NCI-H526 (cell line): ENCODE results near the gene ATXN2.
"Not testable (repeated sequence)": the region's sequence is repeated elsewhere in the genome, so short reads cannot be mapped to it uniquely, and the experiment has no call there.

ENCODE experiments used
- DNase-seq, 2 experiments: peaks; one replicate each; lab custom pipeline; 2025; lab: John Stamatoyannopoulos, UW

The ATXN2 gene

DNA sequence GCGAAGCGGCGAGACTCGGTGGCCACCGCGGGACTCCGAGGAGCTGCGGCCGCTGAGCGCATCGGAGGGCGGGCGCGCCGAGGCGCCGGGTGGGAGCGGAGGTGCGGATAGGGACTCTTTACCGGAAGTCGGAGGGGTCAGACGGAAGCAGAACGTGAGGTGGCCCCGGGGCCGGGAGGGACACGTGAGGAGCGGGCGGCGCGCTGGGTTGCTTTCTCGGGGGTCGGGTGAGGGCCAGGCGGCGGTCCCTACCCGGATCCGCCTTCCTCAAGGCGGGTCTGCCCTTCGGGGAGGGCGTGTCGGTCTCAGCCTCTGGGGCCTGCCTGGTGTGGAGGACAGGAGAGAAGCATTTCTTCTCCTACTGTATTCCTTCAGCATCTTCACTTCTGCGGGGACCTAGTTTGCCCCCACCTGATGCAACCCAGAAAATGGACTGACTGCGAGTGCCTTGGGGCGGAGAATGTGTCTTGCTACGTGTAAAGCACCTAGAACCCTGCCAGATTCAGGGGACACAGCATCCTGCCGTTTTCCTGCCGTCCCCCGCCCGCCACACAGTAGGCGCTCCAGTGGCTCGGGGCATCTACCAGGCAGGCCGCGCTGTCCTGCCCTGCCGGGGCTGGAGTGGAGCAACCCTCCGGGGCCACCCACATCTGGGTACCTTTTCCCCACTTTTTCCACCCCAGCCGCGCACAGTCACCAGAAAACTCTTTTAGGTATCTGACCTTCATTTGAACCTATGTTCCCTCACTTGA is 514 bp upstream of the ATXN2 start:
- peak; percentile 72 to 94 for DNase-seq

DNA sequence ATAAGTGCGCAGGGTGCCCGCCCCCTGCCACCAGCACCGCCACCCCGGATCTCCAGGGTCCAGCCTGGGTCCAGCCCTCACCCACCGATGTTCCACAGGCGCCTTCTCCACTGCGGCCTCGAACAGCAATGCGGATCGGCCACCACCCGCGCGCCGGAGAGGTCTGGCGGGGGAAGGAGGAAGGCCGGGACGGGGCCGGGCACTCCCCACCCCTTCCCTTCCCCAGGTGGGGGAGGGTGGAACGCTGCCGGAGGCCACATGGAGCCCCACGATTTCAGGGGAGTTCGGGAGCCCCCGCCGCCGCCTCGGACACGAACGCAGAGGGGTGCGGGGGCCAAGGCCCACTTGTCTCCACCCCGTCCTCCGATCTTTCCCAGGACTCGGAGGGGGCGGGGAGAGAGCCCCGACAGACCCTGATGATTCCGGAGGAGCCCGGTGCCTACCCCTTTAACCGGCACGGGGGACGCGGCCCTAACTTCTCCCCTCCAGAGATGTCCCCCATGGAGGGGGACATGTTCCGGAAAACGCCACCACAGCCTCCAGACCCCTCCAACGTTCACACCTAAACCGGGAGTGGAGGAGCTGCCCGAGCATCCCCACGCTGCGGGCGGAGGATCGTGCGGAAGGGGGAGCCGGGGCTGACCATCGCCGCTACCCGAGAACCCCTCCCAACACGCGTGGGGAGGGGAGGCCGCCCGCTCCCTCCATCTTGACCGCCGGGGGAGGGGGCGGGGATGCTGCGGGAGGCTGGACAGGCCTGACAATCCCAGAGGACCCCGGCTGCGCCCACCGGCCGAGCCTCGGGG is 1.1 kb downstream of the ATXN2 start:
- peak; percentile 32 to 70 for DNase-seq

DNA sequence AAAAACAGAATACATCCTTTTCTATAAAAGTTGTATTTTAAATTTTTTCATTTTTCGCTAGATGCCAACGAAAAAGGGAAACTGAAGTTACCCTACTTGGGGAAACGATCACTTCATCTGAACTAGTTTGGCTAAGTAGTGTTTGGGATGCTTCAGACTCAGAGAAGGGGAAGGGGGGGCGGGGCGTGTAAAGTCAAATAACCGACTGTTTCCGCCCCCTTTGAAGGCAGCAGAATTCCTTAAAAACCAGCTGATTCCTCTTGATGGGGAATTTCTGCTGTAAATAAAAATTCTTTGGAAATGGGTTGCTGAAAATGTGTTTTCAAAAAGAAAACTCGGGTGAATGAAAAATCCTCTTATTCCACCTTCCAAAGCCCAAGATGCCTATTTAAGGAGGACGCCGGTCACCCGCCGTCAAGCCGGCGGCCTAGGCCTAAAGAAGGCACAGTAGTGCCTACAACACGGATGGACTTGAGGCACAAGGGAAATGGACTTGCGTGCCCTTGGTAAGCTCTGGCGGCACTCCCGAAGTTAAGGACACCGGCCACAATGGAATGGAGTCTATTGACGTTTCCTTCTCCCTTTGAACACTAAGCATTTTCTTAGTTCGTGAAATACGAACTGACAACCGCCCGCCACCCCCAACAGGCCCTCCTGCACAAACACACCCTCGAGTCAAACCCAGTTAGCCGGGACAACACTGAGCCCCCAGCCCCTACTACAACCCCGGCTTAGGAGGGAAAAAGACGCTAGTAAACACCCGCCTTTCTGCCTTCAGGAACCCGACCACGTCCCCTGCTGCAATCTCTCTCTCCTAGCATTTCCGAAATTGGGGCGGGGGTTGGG is 1.9 kb downstream of the ATXN2 start:
- peak; percentile 66 to 80 for DNase-seq

DNA sequence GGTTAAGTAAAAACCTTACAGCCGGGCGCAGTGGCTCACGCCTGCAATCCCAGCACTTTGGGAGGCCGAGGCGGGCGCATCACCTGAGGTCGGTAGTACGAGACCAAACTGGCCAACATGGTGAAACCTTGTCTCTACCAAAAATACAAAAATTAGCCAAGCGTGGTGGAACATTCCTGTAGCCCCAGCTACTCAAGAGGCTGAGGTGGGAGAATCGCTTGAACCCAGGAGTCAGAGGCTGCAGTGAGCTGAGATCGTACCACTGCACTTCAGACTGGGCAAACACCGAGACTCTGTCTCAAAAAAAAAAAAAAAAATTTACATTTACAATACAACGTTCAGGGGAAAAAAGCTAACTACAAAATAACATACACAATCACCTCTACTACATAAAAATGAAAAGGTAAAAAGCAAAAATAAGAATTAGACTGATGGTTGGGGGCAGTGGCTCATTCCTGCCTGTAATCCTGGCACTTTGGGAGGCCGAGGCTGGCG is 3.7 kb downstream of the ATXN2 start:
- DNase-seq: not testable (repeated sequence)

DNA sequence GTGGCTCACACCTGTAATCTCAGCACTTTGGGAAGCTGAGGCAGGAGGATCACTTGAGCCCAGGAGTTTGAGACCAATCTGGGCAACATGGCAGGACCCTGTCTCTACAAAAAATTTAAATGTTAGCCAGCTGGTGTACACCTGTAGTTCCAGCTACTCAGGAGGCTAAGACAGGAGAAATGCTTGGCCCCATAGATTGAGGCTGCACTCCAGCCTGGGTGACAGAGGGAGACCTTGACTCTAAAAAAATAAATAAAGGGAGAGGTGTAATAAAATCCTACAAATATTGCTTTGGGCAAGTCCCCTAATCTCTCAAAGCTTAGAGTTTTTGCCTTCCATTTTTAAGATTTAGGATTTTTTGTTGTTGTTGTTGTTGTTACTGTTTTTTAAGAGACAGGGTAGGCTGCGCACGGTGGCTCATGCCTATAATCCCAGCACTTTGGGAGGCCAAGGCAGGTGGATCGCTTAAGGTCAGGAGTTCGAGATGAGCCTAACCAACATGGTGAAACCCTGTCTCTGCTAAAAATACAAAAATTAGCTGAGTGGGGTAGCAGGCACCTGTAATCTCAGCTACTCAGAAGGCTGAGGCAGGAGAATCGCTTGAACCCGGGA is 7.6 kb downstream of the ATXN2 start:
- DNase-seq: not testable (repeated sequence)

DNA sequence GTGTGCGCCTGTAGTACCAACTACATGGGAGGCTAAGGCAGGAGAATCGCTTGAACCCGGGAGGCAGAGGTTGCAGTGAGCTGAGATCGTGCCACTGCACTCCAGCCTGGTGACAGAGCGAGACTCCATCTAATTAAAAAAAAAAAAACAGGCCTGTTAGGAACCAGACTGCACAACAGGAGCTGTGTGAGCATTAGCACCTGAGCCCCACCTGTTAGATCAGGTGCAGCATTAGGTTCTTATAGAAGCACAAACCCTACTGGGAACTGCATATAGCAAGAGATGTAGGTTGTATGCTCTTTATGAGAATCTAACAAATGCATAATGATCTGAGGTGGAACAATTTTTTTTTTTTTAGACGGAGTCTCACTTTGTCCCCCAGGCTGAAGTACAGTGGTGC is 8.6 kb downstream of the ATXN2 start:
- DNase-seq: no peak

DNA sequence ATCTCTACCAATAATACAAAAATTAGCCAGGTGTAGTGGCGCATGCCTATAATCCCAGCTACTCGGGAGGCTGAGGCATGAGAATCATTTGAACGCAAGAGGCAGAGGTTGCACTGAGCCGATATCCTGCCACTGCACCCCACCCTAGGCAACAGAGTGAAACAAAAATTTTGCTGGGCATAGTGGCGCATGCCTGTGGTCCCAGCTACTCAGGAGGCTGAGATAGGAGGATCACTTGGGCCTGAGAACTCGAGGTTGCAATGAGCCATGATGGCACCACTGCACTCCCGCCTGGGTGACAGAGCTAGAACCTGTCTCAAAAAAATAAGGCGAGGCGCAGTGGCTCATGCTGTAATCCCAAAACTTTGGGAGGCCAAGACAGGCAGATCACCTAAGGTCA is 9.5 kb downstream of the ATXN2 start:
- DNase-seq: no peak

DNA sequence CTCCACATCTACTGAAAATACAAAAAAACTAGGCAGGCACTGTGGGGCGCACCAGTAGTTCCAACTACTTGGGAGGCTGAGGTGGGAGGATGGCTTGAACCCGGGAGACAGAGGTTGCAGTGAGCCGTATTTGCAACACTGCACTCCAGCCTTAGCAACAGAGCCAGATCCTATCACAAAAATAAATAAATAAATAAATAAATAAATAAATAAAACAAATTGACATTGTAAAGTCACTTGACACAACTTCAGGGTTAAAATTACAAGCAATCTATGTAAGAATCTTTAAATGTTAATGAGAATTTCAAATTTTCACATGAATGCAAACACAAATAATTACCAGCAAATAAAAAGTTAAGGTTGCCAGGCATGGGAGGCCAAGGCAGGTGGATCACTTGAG is 11.1 kb downstream of the ATXN2 start:
- DNase-seq: no peak

DNA sequence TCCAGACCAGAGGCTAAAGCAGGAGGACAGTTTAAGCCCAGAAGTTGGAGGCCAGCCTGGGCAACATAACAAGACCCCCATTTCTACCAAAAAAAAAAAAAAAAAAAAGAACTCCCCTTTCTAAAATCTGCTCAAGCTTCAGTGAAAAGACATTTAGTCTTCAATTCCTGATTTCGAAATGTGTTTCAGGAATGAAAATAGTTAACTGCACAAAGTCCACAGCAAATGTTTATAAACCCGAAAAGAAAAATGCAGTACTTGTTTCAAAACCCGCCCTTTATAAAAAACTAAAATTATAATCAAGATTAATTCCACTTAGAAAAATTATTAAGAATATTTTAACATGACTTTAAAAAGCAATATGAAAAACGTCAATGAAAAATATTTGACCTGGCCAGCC is 12.1 kb downstream of the ATXN2 start:
- DNase-seq: no peak

DNA sequence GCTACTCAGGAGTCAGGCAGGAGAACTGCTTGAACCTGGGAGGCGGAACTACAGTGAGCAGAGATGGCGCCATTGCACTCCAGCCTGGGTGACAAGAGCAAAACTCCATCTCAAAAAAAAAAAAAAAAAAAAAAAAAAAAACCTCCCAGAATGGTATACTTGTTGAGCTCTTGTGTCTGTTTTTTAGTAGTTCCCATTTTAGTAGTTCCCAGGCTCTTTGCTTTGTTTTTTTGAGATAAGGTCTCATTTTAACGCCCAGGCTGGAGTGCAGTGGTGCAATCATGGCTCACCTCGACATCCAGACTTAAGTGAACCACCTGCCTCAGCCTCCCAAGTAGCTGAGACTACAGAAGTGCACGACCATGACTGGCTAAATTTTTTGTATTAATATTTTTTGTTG is 13.4 kb downstream of the ATXN2 start:
- no peak for DNase-seq

DNA sequence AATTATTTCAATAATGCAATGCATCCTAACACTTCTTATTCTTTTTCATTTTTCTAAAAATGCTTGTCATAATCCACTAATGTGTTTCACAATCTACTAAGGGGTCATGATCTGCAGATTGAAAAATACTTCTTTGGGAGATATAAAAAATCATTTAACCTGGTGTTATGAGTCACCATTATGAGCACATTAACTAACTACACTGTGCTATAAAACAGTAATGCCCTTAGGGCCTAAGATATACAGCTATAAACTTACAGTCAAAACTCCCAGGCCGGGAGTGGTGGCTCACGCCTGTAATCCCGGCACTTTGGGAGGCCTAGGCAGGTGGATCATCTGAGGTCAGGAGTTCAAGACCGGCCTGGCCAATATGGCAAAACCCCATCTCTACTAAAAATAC is 14.2 kb downstream of the ATXN2 start:
- DNase-seq: no peak

DNA sequence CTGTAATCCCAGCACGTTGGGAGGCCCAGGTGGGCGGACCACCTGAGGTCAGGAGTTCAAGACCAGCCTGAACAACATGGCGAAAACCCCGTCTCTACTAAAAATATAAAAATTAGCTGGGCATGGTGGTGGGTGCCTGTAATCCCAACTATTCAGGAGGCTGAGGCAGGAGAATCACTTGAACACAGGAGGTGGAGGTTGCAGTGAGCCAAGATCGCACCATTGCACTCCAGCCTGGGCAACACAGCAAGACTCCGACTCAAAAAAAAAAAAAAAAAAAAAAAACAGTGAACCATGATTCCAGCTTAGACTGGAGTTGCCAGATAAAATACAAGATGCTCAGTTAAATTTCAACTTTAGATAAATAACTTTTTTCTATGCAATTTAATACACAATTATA is 15.6 kb downstream of the ATXN2 start:
- not testable (repeated sequence) for DNase-seq

DNA sequence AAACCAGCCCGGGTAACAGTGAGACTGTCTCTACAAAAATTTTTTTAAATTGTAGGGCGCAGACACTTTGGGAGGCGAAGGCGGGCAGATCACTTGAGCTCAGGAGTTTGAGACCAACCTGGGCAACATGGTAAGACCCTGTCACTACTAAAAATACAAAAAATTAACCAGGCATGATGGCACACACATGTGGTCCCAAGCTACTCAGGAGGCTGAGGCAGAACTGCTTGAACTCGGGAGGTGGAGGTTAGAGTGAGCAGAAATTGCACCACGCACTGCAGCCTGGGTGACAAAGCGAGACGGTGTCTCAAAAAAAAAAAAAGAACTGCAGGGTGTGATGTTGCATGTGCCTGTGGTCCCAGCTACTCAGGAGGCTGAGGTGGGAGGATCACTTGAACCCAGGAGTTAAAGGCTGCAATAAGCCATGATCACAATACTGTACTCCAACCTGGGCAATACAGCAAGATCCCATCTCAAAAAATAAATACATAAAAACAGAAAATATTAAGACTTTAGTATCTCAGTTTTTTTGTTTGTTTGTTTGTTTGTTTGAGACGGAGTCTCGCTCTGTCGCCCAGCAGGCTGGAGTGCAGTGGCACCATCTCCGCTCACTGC is 16.9 kb downstream of the ATXN2 start:
- no peak for DNase-seq

DNA sequence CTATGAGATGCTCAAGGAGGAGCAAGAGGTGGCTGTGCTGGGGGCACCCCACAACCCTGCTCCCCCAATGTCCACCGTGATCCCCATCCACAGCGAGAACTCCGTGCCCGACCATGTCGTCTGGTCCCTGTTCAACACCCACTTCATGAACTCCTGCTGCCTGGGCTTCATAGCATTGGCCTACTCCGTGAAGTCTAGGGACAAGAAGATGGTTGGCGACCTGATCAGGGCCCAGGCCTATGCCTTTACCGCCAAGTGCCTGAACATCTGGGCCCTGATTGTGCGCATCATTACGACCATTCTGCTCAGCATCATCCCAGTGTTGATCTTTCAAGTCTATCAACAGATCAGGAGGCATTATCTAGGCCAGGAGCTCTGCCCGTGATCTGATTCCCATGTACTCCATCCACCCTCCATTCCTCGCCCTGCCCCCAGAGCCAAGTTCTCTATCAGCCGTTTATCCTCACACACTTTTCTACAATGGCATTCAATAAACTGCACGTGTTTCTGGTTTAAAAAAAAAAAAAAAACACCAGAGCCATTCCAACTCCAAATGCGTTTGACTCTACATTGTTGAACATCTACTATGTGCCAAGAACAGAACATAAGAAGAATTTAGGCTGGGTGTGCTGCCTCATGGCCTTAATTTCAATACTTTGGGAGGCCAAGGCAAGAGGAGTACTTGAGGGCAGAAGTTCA is 17.5 kb downstream of the ATXN2 start:
- no peak for DNase-seq

DNA sequence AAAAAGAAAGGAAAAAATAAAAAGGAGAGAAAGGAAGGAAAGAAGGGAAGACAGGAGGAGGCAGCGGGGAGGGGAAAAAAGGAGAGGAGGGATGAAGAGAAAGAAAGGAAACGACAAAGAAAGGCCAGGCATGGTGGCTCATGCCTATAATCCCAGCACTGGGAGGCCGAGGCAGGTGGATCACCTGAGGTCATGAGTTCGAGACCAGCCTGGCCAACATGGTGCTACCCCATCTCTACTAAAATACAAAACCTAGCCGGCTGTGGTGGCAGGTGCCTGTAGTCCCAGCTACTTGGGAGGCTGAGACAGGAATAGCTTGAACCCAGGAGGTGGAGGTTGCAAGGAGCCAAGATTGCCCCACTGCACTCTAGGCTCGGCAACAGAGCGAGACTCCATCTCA is 18.4 kb downstream of the ATXN2 start:
- DNase-seq: no peak

DNA sequence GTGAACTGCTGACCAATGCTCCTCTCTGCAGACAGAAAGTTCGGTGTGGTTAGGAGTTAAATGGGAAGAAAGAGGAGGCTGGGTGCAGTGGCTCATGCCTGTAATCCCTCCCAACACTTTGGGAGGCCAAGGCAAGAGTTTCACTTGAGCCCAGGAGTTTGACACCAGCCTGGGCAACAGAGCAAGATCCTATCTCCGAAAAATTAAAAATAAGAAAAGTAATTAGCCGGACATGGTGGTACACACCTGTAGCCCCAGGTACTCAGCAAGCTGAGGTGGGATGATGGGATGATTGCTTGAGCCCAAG is 19.0 kb downstream of the ATXN2 start:
- DNase-seq: no peak

DNA sequence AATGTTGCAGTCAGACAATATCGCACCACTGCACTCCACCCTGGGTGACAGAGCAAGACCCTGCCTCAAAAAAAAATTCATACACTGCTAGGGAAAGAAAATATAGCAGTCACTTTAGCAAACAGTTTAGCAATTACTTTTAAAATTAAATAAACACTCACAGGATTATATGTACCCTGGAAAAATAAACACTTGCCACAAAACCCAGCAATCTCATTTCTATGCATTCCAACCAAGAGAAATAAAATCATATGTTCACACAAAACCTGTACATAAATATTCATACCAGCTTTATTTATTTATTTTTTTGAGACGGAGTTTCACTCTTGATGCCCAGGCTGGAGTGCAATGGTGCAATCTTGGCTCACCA is 20.2 kb downstream of the ATXN2 start:
- no peak for DNase-seq

DNA sequence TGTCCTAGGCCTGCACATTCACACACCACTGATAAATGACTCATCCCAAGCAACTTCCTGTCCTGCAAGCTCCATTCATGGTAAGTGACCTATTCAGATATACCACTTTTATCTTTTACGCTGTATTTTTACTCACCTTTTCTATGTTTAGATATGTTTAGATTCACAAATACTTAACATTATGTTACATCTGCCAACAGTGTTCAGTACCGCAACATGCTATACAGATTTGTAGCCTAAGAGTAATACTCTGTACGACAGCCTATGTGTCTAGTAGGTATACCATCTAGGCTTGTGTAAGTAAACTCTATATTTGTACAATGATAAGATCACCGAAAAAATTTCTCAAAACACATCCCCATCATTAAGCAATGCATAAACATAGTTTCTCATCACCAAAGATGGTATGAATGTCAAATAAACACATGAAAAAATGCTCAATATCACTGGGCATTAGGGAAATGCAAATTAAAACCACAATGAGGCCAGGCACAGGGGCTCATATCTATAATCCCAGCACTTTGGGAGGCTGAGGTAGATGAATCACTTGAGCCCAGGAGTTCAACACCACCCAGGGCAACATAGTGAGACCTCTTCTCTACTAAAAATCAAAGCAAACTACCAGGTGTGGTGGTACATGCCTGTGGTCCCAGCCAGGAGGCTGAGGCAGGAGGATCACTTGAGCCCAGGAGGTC is 20.7 kb downstream of the ATXN2 start:
- no peak for DNase-seq

DNA sequence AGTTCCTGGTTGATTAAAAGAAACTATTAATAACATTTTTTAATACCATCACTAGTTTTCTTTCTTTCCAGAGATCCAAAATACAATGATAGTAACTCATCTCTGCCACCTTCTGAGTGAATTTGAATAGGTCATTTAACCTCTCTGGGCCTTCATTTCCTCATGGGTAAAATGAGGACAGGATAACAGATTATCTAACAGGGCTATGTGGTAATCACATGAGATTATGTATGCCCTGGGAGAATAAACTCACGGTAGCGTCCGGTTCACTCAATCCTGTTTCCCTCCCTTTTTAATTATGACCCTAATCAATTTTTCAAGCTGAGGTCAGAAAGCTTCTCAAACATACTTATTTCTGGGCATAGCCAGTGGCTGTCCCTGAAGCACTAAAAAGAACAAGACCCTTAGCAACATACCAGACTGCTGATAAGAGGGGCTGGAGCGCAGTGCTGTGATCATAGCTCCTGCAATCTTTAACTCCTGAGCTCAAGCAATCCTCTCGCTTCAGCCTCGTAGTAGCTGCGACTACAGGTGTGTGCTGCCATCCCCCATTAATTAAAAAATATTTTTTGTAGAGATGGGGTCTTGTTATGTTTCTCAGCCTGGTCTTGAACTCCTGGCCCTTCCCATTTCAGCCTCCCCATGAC is 24.2 kb downstream of the ATXN2 start:
- no peak for DNase-seq

DNA sequence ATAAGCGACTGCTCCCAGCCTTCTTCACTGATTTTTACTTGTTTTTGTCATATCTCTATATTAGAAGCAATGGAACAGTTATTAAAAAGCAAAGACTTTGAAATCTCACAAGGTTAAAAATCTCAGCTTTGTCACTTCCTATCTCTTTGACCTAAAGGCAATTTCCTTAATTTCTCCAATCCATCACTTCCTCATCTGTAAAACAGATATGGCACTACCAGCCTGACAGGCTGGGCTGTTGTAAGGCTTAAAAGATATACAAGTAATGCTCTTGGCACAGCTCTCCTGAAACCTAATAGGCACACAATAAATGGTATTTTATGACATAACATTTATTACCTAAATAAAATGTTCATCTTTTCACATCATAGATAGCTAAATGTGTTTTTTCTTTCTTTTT is 25.6 kb downstream of the ATXN2 start:
- DNase-seq: no peak
